Right atrium auricular region (tissue), 2 donors: ENCODE results near the gene GASK1A. TPM values are rescaled to one million over a fixed set of nuclear protein-coding genes. Genes with fewer than 3 reads are reported as not detected.

Source experiments
- DNase-seq: peaks from one replicate; pipeline ENCODE4 v3.0.0-alpha.2; 2019; ENCODE audit warnings: low spot score
- H3K27ac ChIP-seq, 2 donors: fragments of 200-600 bp; sonication (generic); 1 replicate in 1 of 2; 2 replicates in 1 of 2; pipeline ENCODE4 v1.5.1; 2016 to 2019
- H3K27me3 ChIP-seq, 2 donors: fragments of 200-600 bp; sonication (generic); one replicate each; pipeline versions ENCODE4 v1.5.1 to v1.6.0; 2017 to 2019
- H3K36me3 ChIP-seq: fragments of 200-600 bp; sonication (generic); one replicate; pipeline ENCODE4 v1.5.1; 2016
- H3K4me1 ChIP-seq, 2 donors: fragments of 200-600 bp; sonication (generic); one replicate each; pipeline versions ENCODE4 v1.5.1 to v1.6.0; 2017 to 2019
- H3K4me3 ChIP-seq, 2 donors: fragments of 200-600 bp; sonication (generic); 1 replicate in 1 of 2; 2 replicates in 1 of 2; pipeline ENCODE4 v1.5.1; 2017 to 2019; ENCODE audit warnings: mild to moderate bottlenecking in 1 of 2, moderate library complexity in 1 of 2
- H3K9me3 ChIP-seq, 2 donors: fragments of 200-600 bp; sonication (generic); one replicate each; pipeline ENCODE4 v1.5.1; 2019
- total RNA-seq, 2 donors: library from RNA; depleted of rRNA; stranded (reverse); fragments of >200 nt; gene quantifications; one replicate each; pipeline ENCODE4 v1.1.0, GENCODE V29; 2016
- TF ChIP-seq, protein P1 (sequence below), 2 donors: fragments of 200-600 bp; sonication (generic); IDR thresholded peaks; one replicate each; pipeline ENCODE4 v1.5.1; 2019; ENCODE audit warnings: antibody characterized with exemption in 2 of 2

Gene GASK1A
- total RNA-seq, 2 donors from 2014 or later: 1.5 to 2.1 TPM

DNA sequence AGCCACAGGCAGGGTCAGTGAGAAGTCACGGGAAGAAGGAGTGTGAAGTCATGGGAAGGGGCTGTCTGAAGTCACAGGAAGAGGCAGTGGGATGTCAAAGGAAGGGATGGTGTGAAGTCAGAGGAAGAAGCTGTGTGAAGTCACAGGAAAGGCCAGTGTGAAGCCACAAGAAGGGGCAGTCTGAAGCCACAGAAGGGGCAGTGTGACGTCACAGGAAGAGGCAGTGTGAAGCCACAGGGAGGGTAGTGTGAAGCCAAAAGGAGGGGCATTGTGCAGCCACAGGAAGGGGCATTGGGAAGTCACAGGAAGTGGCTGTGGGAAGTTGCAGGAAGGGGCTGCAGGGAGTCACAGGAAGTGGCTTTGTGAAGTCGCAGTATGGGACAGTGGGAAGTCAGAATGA, 35.1 kb downstream of the GASK1A start:
- no peak overlapping the region for H3K4me3 ChIP-seq
- peaks cover 0 to 1% of the 10 kb centered on the region in 2 donors for H3K4me1 ChIP-seq
- H3K9me3 ChIP-seq: no peaks in the 10 kb centered on the region
- no peaks in the 10 kb centered on the region for H3K27me3 ChIP-seq
- no peak for DNase-seq
- H3K36me3 ChIP-seq: no peaks in the 10 kb centered on the region
- TF ChIP-seq, protein P1, sequence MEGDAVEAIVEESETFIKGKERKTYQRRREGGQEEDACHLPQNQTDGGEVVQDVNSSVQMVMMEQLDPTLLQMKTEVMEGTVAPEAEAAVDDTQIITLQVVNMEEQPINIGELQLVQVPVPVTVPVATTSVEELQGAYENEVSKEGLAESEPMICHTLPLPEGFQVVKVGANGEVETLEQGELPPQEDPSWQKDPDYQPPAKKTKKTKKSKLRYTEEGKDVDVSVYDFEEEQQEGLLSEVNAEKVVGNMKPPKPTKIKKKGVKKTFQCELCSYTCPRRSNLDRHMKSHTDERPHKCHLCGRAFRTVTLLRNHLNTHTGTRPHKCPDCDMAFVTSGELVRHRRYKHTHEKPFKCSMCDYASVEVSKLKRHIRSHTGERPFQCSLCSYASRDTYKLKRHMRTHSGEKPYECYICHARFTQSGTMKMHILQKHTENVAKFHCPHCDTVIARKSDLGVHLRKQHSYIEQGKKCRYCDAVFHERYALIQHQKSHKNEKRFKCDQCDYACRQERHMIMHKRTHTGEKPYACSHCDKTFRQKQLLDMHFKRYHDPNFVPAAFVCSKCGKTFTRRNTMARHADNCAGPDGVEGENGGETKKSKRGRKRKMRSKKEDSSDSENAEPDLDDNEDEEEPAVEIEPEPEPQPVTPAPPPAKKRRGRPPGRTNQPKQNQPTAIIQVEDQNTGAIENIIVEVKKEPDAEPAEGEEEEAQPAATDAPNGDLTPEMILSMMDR (IDR thresholded peaks at IDR 0.05): no peak
- H3K27ac ChIP-seq: no peak overlapping the region

DNA sequence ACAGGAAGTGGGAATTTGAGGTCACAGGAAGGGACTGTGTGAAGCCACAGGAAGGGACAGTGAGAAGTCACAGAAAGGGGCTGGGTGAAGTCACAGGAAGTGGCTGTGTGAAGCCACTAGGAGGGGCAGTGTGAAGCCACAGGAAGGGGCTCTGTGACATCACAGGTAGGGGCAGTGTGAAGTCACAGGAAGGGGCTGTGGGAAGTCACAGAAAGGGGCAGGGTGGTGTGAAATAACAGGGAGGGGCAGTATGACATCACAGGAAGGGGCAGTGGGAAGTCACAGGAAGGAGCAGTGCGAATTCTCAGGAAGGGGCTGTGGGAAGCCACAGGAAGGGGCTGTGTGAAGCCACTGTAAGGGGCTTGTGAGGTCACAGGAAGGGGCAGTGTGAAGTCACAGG, 35.8 kb downstream of the GASK1A start:
- Histone ChIP-seq H3K27me3 (no peaks in the 10 kb centered on the region), H3K36me3 (no peaks in the 10 kb centered on the region), H3K9me3 (no peaks in the 10 kb centered on the region), H3K4me1 (peaks cover 0 to 4% of the 10 kb centered on the region in 2 donors), H3K27ac (no peak overlapping the region), H3K4me3 (no peak overlapping the region)
- TF ChIP-seq, protein P1 (IDR thresholded peaks at IDR 0.05): no peak
- DNase-seq: no peak

DNA sequence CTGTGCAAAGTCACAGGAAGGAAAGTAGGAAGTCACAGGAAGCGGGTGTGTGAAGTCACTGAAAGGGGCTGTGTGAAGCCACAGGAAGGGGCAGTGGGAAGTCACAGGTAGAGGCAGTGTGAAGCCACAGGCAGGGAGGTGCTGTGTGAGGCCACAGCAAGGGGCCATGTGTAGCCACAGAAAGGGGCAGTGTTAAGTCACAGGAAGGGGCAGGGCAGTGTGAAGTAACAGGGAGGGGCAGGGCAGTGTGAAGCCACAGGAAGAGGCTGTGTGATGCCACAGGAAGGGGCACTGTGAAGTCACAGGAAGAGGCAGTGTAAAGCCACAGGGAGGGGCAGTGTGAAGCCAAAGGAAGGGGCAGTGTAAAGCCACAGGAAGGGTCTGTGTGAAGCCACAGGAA, 36.5 kb downstream of the GASK1A start:
- TF ChIP-seq, protein P1 (IDR thresholded peaks at IDR 0.05): no peak
- Histone ChIP-seq H3K4me3 (no peak overlapping the region), H3K27me3 (no peaks in the 10 kb centered on the region), H3K9me3 (no peaks in the 10 kb centered on the region), H3K4me1 (peaks cover 0 to 4% of the 10 kb centered on the region in 2 donors), H3K27ac (no peak overlapping the region), H3K36me3 (no peaks in the 10 kb centered on the region)
- DNase-seq: no peak

DNA sequence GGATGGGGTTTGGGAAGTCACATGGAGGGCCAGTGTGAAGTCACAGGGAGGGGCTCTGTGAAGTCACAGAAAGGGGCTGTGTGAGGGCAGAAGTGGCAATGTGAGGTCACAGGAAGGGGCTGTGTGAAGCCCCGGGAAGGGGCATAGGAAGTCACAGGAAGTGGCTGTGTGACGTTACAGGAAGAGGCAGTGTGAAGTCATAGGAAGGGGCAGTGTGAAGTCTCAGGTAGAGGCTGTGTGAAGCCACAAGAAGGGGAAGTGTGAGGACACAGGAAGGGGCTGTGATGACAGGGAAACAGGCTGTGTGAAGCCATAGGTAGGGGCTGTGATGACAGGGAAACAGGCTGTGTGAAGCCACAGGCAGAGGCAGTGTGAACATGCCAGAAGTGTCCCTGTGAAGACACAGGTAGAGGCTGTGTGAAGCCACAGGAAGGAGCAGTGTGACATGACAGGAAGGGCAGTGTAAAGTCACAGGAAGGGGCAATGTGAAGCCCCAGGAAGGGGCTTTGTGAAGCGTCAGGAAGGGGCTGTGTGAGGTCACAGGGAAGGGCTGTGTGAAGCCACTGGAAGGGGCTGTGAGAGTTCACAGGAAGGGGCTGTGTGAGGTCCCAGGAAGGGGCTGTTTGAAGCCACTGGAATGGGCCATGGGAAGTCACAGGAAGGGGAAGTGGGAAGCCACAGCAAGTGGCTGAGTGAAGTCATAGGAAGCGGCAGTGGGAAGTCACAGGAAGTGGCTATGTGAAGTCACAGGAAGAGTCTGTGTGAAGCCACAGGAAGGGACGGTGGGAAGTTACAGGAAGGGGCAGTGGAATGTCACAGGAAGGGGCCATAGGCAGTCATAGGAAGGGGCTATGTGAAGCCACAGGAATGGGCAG, 37.1 kb downstream of the GASK1A start:
- Histone ChIP-seq H3K4me1 (peaks cover 0 to 4% of the 10 kb centered on the region in 2 donors), H3K27ac (no peak overlapping the region), H3K36me3 (no peaks in the 10 kb centered on the region), H3K9me3 (no peaks in the 10 kb centered on the region), H3K4me3 (no peak overlapping the region), H3K27me3 (no peaks in the 10 kb centered on the region)
- TF ChIP-seq, protein P1 (IDR thresholded peaks at IDR 0.05): no peak
- no peak for DNase-seq

DNA sequence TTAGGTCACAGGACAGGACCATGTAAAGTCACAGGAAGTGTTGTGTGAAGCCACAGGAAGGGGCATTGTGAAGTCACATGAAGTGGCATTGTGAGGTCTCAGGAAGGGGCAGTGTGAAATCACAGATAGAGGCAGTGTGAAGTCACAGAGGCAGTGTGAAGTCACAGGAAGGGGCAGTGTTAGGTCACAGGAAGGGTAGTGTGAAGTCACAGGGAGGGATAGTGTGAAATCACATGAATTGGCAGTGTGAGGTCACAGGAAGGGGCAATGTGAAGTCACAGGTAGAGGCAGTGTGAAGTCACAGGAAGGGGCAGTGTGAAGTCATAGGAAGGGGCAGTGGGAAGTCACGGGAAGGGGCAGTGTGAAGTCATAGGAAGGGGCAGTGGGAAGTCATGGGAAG, 37.9 kb downstream of the GASK1A start:
- H3K4me1 ChIP-seq: peaks cover 0 to 4% of the 10 kb centered on the region in 2 donors
- H3K9me3 ChIP-seq: no peaks in the 10 kb centered on the region
- no peak overlapping the region for H3K27ac ChIP-seq
- H3K4me3 ChIP-seq: no peak overlapping the region
- TF ChIP-seq, protein P1 (IDR thresholded peaks at IDR 0.05): no peak
- DNase-seq: no peak
- H3K36me3 ChIP-seq: no peaks in the 10 kb centered on the region
- no peaks in the 10 kb centered on the region for H3K27me3 ChIP-seq
